Endothelial cell of umbilical vein (primary cell): ENCODE results near the gene CNKSR1.
"Not testable (repeated sequence)": the region's sequence is repeated elsewhere in the genome, so short reads cannot be mapped to it uniquely, and the experiment has no call there.

Experiments
- EZH2 ChIP-seq: IDR thresholded peaks from 2 replicates; pipeline ENCODE4 v1.6.1; 2012; ENCODE audit warnings: borderline replicate concordance, low read depth, mild to moderate bottlenecking, moderate library complexity, low read length, inconsistent platforms; ENCODE audit not compliant: severe bottlenecking
- POLR2A ChIP-seq: IDR thresholded peaks from 2 replicates; pipeline ENCODE4 v1.6.1; 2012; ENCODE audit warnings: low read depth, mild to moderate bottlenecking, control low read depth, low read length
- TF ChIP-seq, protein P1 (sequence below), 2 donors: IDR thresholded peaks; 1 replicate in 1 of 2; 2 replicates in 1 of 2; pipeline ENCODE4 v1.5.1; 2011; ENCODE audit warnings: low read length in 2 of 2, mild to moderate bottlenecking in 2 of 2, moderate library complexity in 2 of 2, control low read depth in 1 of 2, inconsistent platforms in 1 of 2, low read depth in 1 of 2; ENCODE audit not compliant: insufficient read depth in 1 of 2; ENCODE audit errors: extremely low read depth in 1 of 2

DNA sequence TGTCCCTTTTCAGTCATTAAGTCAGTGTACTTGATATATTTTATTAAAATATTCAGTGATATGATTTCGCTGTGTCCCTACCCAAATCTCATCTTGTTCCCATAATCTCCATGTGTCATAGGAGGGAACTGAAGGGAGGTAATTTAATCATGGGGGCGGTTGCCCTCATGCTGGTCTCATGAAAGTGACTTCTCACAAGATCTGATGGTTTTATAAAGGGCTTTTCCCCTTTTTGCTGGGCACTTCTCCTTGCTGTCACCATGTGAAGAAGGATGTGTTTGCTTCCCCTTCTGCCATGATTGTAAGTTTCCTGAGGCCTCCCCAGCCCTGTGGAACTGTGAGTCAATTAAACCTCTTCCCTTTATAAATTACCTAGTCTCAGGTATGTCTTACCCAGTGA, 53.4 kb downstream of the CNKSR1 start:
- not testable (repeated sequence) for TF ChIP-seq POLR2A, EZH2
- TF ChIP-seq, protein P1, sequence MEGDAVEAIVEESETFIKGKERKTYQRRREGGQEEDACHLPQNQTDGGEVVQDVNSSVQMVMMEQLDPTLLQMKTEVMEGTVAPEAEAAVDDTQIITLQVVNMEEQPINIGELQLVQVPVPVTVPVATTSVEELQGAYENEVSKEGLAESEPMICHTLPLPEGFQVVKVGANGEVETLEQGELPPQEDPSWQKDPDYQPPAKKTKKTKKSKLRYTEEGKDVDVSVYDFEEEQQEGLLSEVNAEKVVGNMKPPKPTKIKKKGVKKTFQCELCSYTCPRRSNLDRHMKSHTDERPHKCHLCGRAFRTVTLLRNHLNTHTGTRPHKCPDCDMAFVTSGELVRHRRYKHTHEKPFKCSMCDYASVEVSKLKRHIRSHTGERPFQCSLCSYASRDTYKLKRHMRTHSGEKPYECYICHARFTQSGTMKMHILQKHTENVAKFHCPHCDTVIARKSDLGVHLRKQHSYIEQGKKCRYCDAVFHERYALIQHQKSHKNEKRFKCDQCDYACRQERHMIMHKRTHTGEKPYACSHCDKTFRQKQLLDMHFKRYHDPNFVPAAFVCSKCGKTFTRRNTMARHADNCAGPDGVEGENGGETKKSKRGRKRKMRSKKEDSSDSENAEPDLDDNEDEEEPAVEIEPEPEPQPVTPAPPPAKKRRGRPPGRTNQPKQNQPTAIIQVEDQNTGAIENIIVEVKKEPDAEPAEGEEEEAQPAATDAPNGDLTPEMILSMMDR (IDR thresholded peaks at IDR 0.05; ENCODE audit: extremely low read depth in 1 of 2, insufficient read depth in 1 of 2, low read depth in 1 of 2, low read length in 2 of 2), result not testable (repeated sequence)
